Adrenal gland (tissue), 12 donors: ENCODE results near the gene LPAR3. TPM values are rescaled to one million over a fixed set of nuclear protein-coding genes. Genes with fewer than 3 reads are reported as not detected.
A peak's percentile ranks its signal among the peaks of the same experiment; 100 is the strongest.

Experiments used
- DNase-seq, 7 donors: peaks; one replicate each; pipeline ENCODE4 v3.0.0-alpha.2; 2019 to 2020
- H3K27ac ChIP-seq, 5 donors: fragments of 200-600 bp; sonication (generic) in 4 of 5; 1 replicate in 3 of 5; 2 replicates in 2 of 5; pipeline versions ENCODE4 v1.5.1 to v1.8.0; 2016 to 2020; ENCODE audit warnings: mild to moderate bottlenecking in 1 of 5
- H3K27me3 ChIP-seq: fragments of 200-600 bp; 2 replicates; pipeline ENCODE4 v1.8.0; 2021
- H3K36me3 ChIP-seq, 2 donors: fragments of 200-600 bp; replicated peaks in 1 of 2; 1 replicate in 1 of 2; 2 replicates in 1 of 2; pipeline versions ENCODE4 v1.5.1 to v1.8.0; 2018 to 2022
- H3K4me1 ChIP-seq, 2 donors: fragments of 200-600 bp; replicated peaks in 1 of 2; 1 replicate in 1 of 2; 2 replicates in 1 of 2; pipeline versions ENCODE4 v1.5.1 to v1.8.0; 2018 to 2021
- H3K4me3 ChIP-seq, 4 donors: fragments of 200-600 bp; sonication (generic) in 3 of 4; one replicate each; pipeline ENCODE4 v1.5.1; 2016 to 2018
- H3K9me3 ChIP-seq, 3 donors: fragments of 200-600 bp; sonication (generic) in 1 of 3; replicated peaks in 1 of 3; 1 replicate in 2 of 3; 2 replicates in 1 of 3; pipeline versions ENCODE4 v1.5.1 to v1.8.0; 2016 to 2021
- CTCF ChIP-seq, 6 experiments: fragments of 450-650 bp in 4 of 6; fragments of 200-600 bp in 2 of 6; sonication (generic) in 1 of 6; IDR thresholded peaks; 1 replicate in 5 of 6; 2 replicates in 1 of 6; pipeline versions ENCODE4 v1.5.1 to v1.8.0; 2016 to 2021; ENCODE audit warnings: antibody characterized with exemption in 6 of 6, mild to moderate bottlenecking in 2 of 6, moderate library complexity in 1 of 6
- POLR2A ChIP-seq, 2 donors: fragments of 450-650 bp; IDR thresholded peaks; one replicate each; pipeline ENCODE4 v1.6.1; 2017; ENCODE audit warnings: antibody characterized with exemption in 2 of 2, mild to moderate bottlenecking in 2 of 2, moderate library complexity in 1 of 2
- WGBS, 4 donors: extraction: QIAGEN DNeasy Blood & Tissue Kit in 2 of 4; methylation state at CpG; one replicate each; pipeline versions ENCODE4 v1.1.5 to v1.1.7; 2013 to 2017; 5-methylcytosine and 5-hydroxymethylcytosine counted together
- intact Hi-C, 2 donors: fragments of 100-400 bp; cut with DNase I; formaldehyde crosslinking; loops; one replicate each; pipeline versions ENCODE4 v1.14.1 to v1.15.0; 2022 to 2023
- polyA plus RNA-seq, 3 donors: library from polyadenylated mRNA; stranded (reverse); fragments of 200-250 nt in 2 of 3; fragments of 350-450 nt in 1 of 3; fragmentation: Illumina TruSeq in 1 of 3; extraction: RNeasy Lipid Tissue Mini Kit (QIAGEN cat#74804) in 1 of 3; gene quantifications; one replicate each; pipeline ENCODE4 v1.2.3, GENCODE V29; 2013 to 2014
- total RNA-seq, 9 donors: library from RNA; depleted of rRNA in 4 of 9; stranded (reverse); fragments of >200 nt in 4 of 9; fragments of 120-200 nt in 1 of 9; fragmentation: NEBNext Ultra II Directional in 1 of 9; extraction: Animal tissue kit (Norgen Biotek cat#: 25700) in 1 of 9; gene quantifications; one replicate each; pipeline versions ENCODE4 v1.1.0 to v1.2.4, GENCODE V29; 2013 to 2023
- donor health status: healthy with polysubstance abuse.
- donor health status: Bipolar disorder and iron deficiency.
- donor health status: DM: yes; HTN: yes; CAD: no.
- donor health status: DM: no; HTN: no; CAD: no.
- donor health status: DM: no; HTN: no; CAD: no.
- donor health status: DM: yes; HTN: yes; CAD: no.

Gene LPAR3
- total and polyA plus RNA-seq, 12 donors = 0.06 to 7.1 (median 1.8) TPM

DNA sequence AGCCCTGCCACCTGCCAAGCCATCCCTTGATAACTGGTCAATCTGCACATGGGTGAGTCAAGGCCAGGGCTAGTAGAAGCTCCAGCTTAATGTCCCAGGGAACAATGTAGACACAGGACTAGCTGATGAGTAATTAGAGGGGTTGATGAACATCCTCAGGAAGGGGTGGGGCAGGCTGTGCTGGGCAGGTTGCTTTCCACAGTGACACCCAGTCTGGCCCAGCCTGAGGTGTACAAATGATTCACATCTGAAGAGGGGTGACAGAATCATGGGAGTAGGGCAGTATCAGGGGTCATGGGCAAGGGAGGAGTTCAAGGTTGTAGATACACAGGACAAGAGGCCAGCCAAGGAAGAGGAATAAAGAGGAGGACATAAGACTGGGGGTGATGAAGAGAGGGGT is 4.3 kb downstream of the LPAR3 start:
- no peaks in the 10 kb centered on the region for H3K9me3 ChIP-seq
- no peak overlapping the region for H3K4me3 ChIP-seq
- intact Hi-C loops = no loop called here
- DNase-seq = no peak
- H3K27me3 ChIP-seq = peaks cover 21% of the 10 kb centered on the region
- H3K27ac ChIP-seq = no peak overlapping the region
- TF ChIP-seq POLR2A (IDR thresholded peaks at IDR 0.05) = no peak
- no peak for TF ChIP-seq CTCF (IDR thresholded peaks at IDR 0.05)
- no peaks in the 10 kb centered on the region for H3K4me1 ChIP-seq
- H3K36me3 ChIP-seq = no peaks in the 10 kb centered on the region

- no peak overlapping the region for H3K4me3 ChIP-seq
- WGBS, 4 donors = 88 to 91% (median 90%) methylated on average over 4 of the region's 4 CpGs
- H3K36me3 ChIP-seq = no peaks in the 10 kb centered on the region
- intact Hi-C loops = no loop called here
- H3K9me3 ChIP-seq = no peaks in the 10 kb centered on the region
- TF ChIP-seq CTCF (IDR thresholded peaks at IDR 0.05) (no peak), POLR2A (IDR thresholded peaks at IDR 0.05) (no peak)
- DNase-seq = peak in 1 of 7 donors; percentile 18
- no peak overlapping the region for H3K27ac ChIP-seq
- no peaks in the 10 kb centered on the region for H3K4me1 ChIP-seq
- peaks cover 7% of the 10 kb centered on the region for H3K27me3 ChIP-seq
Measured at GRCh38 chr1:84887261-84887934, 5.6 kb downstream of the LPAR3 start.

DNA sequence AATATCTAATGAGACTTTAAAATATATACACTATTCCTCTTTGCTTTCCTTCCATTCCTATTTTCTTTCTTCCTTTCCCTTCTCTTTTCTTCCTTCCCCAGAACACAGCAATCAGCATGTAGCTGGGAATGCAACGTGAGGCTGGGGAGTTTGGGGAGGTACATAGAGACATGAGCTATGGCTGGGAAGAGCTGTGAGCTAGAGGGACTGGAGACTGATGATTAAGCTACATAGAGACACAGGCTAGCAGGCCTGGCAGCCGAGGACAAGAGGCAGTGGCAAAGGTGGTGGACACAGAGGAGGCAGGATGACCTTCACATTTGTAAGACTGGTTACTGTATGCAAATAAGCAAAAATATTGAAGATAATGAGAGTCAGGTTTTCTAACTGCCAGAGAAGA is 7.5 kb downstream of the LPAR3 start:
- Histone ChIP-seq H3K27ac (no peak overlapping the region), H3K4me1 (no peaks in the 10 kb centered on the region), H3K27me3 (no peaks in the 10 kb centered on the region), H3K36me3 (no peaks in the 10 kb centered on the region), H3K9me3 (no peaks in the 10 kb centered on the region), H3K4me3 (no peak overlapping the region)
- DNase-seq = no peak
- WGBS, 4 donors = 36 to 75% (median 63%) methylated on average over 2 of the region's 2 CpGs
- TF ChIP-seq POLR2A (IDR thresholded peaks at IDR 0.05) (no peak), CTCF (IDR thresholded peaks at IDR 0.05) (no peak)
- intact Hi-C loops = no loop called here

DNA sequence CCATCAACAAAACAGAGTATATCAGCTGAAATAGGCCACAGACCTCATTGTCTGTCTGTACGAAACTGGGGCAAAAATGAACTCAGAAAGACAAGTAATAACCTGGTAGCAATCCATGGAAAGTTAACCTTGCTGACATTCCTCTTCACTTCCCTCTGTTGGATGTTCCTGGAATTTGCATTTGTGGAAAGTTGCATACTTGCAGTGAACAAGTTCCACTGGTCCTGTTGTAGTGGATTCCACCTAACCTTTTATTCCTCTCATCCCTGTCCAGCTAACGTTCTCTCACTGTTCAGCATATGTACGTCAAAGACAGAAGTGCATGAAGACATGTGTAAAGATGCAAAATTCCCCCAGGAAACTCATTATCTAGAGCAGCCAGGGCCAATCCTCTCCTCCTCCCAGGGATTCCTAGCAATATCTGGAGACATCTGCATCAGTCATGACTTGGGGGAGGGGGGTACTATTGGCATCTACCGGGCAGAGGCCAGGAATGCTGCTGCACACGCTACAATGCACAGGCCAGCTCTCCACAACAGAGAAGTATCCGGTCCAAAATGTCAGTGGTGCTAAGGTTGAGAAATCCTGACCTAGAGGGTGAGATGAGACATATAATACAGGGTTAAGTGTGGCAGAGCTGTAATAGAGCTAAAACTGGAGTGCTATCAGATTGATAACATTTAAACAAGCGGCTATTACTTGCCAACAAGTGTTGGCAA is 8.2 kb downstream of the LPAR3 start:
- intact Hi-C loops = no loop called here
- no peaks in the 10 kb centered on the region for H3K4me1 ChIP-seq
- no peak overlapping the region for H3K4me3 ChIP-seq
- TF ChIP-seq POLR2A (IDR thresholded peaks at IDR 0.05) (no peak), CTCF (IDR thresholded peaks at IDR 0.05) (no peak)
- WGBS, 4 donors = 56 to 75% (median 61%) methylated on average over 7 of the region's 7 CpGs
- H3K27me3 ChIP-seq = no peaks in the 10 kb centered on the region
- no peak overlapping the region for H3K27ac ChIP-seq
- H3K9me3 ChIP-seq = no peaks in the 10 kb centered on the region
- no peak for DNase-seq
- no peaks in the 10 kb centered on the region for H3K36me3 ChIP-seq
